Ovary (tissue), 3 donors: Measurements from ENCODE around the gene SEBOX.

ENCODE experiments used
- EP300 ChIP-seq: sonication (generic); formaldehyde crosslinking; IDR thresholded peaks from one replicate; pipeline ENCODE4 v1.6.1; 2017; ENCODE audit warnings: antibody characterized with exemption
- POLR2A ChIP-seq: fragments of 450-650 bp; IDR thresholded peaks from one replicate; pipeline ENCODE4 v1.6.1; 2017; ENCODE audit warnings: antibody characterized with exemption, mild to moderate bottlenecking, moderate library complexity
- TF ChIP-seq, protein P1 (sequence below), 3 donors: fragments of 450-650 bp in 2 of 3; fragments of 200-600 bp in 1 of 3; IDR thresholded peaks; one replicate each; pipeline versions ENCODE4 v1.5.1 to v1.8.0; 2016 to 2022; ENCODE audit warnings: antibody characterized with exemption in 3 of 3, mild to moderate bottlenecking in 1 of 3
- donor health status: DM: no; HTN: no; CAD: no.

DNA sequence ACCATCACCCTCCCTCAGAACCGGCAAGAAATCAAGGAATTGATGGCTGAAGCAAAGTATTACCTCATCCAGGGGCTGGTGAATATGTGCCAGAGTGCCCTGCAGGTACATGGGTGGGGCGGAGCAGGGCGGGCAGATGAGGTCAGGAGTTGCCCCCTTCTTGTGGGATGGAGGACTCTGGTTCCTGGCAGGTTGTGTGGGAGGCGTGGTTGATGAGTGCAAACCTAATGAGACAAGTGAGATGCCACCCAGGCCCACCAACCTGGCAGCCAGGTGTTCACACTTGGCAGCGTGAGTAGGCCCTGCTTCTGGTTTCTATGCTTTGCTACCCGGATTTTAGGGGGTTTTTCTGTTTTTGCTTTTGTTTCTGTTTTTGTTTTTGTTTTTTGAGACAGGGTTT is 24.6 kb downstream of the SEBOX start:
- TF ChIP-seq, protein P1, sequence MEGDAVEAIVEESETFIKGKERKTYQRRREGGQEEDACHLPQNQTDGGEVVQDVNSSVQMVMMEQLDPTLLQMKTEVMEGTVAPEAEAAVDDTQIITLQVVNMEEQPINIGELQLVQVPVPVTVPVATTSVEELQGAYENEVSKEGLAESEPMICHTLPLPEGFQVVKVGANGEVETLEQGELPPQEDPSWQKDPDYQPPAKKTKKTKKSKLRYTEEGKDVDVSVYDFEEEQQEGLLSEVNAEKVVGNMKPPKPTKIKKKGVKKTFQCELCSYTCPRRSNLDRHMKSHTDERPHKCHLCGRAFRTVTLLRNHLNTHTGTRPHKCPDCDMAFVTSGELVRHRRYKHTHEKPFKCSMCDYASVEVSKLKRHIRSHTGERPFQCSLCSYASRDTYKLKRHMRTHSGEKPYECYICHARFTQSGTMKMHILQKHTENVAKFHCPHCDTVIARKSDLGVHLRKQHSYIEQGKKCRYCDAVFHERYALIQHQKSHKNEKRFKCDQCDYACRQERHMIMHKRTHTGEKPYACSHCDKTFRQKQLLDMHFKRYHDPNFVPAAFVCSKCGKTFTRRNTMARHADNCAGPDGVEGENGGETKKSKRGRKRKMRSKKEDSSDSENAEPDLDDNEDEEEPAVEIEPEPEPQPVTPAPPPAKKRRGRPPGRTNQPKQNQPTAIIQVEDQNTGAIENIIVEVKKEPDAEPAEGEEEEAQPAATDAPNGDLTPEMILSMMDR (IDR thresholded peaks at IDR 0.05) = no peak
- TF ChIP-seq EP300 (no peak), POLR2A (no peak)
